GM12878 (cell line): Measurements from ENCODE around the gene PTPRD.

ENCODE experiments used
- CHD2 ChIP-seq: IDR thresholded peaks from 2 replicates; pipeline ENCODE4 v1.6.1; 2011; ENCODE audit warnings: low read depth, low read length, improper control_type of control experiment, borderline replicate concordance
- CTCF ChIP-seq, 3 experiments: IDR thresholded peaks in 2 of 3; conservative IDR thresholded peaks in 1 of 3; 2 replicates each; pipeline ENCODE4 v1.5.1; 2011; ENCODE audit warnings: low read depth in 3 of 3, low read length in 3 of 3, mild to moderate bottlenecking in 3 of 3, control low read depth in 2 of 3, moderate library complexity in 2 of 3, inconsistent platforms in 1 of 3, mixed read lengths in 1 of 3; ENCODE audit not compliant: control insufficient read depth in 2 of 3, insufficient read depth in 1 of 3; ENCODE audit errors: extremely low read depth in 1 of 3
- ELK1 ChIP-seq: IDR thresholded peaks from 2 replicates; pipeline ENCODE4 v1.6.1; 2012; ENCODE audit warnings: low read depth, low read length, improper control_type of control experiment
- EP300 ChIP-seq, 2 experiments: fragments of 150-350 bp in 1 of 2; IDR thresholded peaks; 2 replicates each; pipeline ENCODE4 v1.6.1; 2011 to 2012; ENCODE audit warnings: low read depth in 2 of 2, low read length in 2 of 2, borderline replicate concordance in 1 of 2, improper control_type of control experiment in 1 of 2, inconsistent platforms in 1 of 2; ENCODE audit not compliant: control insufficient read depth in 1 of 2
- FOS ChIP-seq: IDR thresholded peaks from 3 replicates; pipeline ENCODE4 v1.6.1; 2011; ENCODE audit warnings: borderline replicate concordance; ENCODE audit not compliant: insufficient read length; ENCODE audit errors: extremely low read depth
- RCOR1 ChIP-seq: conservative IDR thresholded peaks from 2 replicates; pipeline ENCODE4 v1.6.1; 2012; ENCODE audit warnings: low read depth, low read length, improper control_type of control experiment
- REST ChIP-seq: IDR thresholded peaks from 2 replicates; pipeline ENCODE4 v1.6.1; 2012; ENCODE audit warnings: mild to moderate bottlenecking, low read depth, low read length
- SP1 ChIP-seq: IDR thresholded peaks from one replicate; pipeline ENCODE4 v1.6.1; 2011; ENCODE audit warnings: low read depth, low read length
- SREBF1 ChIP-seq: IDR thresholded peaks from 2 replicates; pipeline ENCODE4 v1.6.1; 2012; ENCODE audit warnings: mild to moderate bottlenecking, low read length
- USF1 ChIP-seq: IDR thresholded peaks from 2 replicates; pipeline ENCODE4 v1.6.1; 2011; ENCODE audit warnings: borderline replicate concordance, low read depth, mild to moderate bottlenecking, moderate library complexity, mixed read lengths, low read length; ENCODE audit not compliant: insufficient read depth; ENCODE audit errors: extremely low read length

- TF ChIP-seq CTCF (IDR thresholded peaks at IDR 0.05 in 2 of 3, conservative IDR thresholded peaks at IDR 0.05 in 1 of 3; ENCODE audit: control insufficient read depth in 2 of 3, extremely low read depth in 1 of 3, insufficient read depth in 1 of 3, low read depth in 3 of 3, low read length in 3 of 3): no peak
- no peak for TF ChIP-seq USF1
- TF ChIP-seq RCOR1: no peak
- TF ChIP-seq EP300 (IDR thresholded peaks at IDR 0.05; ENCODE audit: borderline replicate concordance in 1 of 2, control insufficient read depth in 1 of 2, low read depth in 2 of 2, low read length in 2 of 2): no peak
- TF ChIP-seq REST: no peak
- no peak for TF ChIP-seq FOS
- no peak for TF ChIP-seq ELK1
- no peak for TF ChIP-seq SREBF1
- no peak for TF ChIP-seq CHD2
- no peak for TF ChIP-seq SP1
These were observed 89.6 kb downstream of the PTPRD start for GRCh38 chr9:10523164-10523563.
